GM12878 (cell line): ENCODE measurements around the gene OR2AG2. TPM values are rescaled to one million over a fixed set of nuclear protein-coding genes. Genes with fewer than 3 reads are reported as not detected.

Source experiments
- ATAC-seq: fragments of 200-7000 bp; cut with Tn5 transposase; 3 replicates; pipeline ENCODE4 v1.9.1; 2020; ENCODE audit warnings: mild to moderate bottlenecking, moderate library complexity
- BruUV-seq: library from RNA; stranded (reverse); fragments of 400-500 nt; replicated peaks from 2 replicates; lab custom pipeline; 2021; lab: Mats Ljungman, UMichigan
- CTCF ChIA-PET: fragments of 300-600 bp; sonication (Branson Sonifier 250); formaldehyde crosslinking; extraction: SDS; loops from one replicate; lab custom pipeline; 2021; ENCODE audit warnings: inconsistent platforms; lab: Yijun Ruan, JAX
- POLR2A ChIA-PET: fragments of 350-600 bp; formaldehyde crosslinking; extraction: SDS; loops from one replicate; lab custom pipeline; 2021; ENCODE audit warnings: inconsistent platforms; lab: Charles Lee
- RAD21 ChIA-PET: fragments of 300-600 bp; sonication (Branson Sonifier 250); formaldehyde crosslinking; loops from one replicate; lab custom pipeline; 2023; ENCODE audit warnings: antibody characterized with exemption; ENCODE audit not compliant: unreplicated experiment; lab: Charles Lee
- SMC1A ChIA-PET: fragments of 300-600 bp; sonication (Branson Sonifier 250); formaldehyde crosslinking; loops from one replicate; lab custom pipeline; 2023; ENCODE audit not compliant: unreplicated experiment, uncharacterized antibody; lab: Charles Lee
- DNase-seq: peaks from one replicate; pipeline ENCODE4 v3.0.0-alpha.2; 2011; ENCODE audit warnings: low read depth, low spot score
- FAIRE-seq: peaks from 3 replicates; lab custom pipeline; 2011; peaks lifted over from hg19 to GRCh38; lab: Jason Lieb, UNC
- H2AFZ ChIP-seq: 2 replicates; pipeline ENCODE4 v1.6.0; 2011; ENCODE audit warnings: low read depth, low read length, control low read depth; ENCODE audit not compliant: control insufficient read depth
- H3K27ac ChIP-seq: 2 replicates; pipeline ENCODE4 v1.5.1; 2011; ENCODE audit warnings: control low read depth; ENCODE audit not compliant: control insufficient read depth, insufficient read depth
- H3K27me3 ChIP-seq, 2 experiments: replicated peaks in 1 of 2; 2 replicates each; pipeline versions ENCODE4 v1.6.0 to v1.6.1; 2011; ENCODE audit warnings: low read length in 1 of 2; ENCODE audit not compliant: control insufficient read depth in 2 of 2, insufficient read depth in 2 of 2
- H3K36me3 ChIP-seq, 2 experiments: 2 replicates each; pipeline ENCODE4 v1.5.1; 2011; ENCODE audit warnings: low read length in 1 of 2; ENCODE audit not compliant: control insufficient read depth in 2 of 2, insufficient read depth in 2 of 2
- H3K4me1 ChIP-seq: 2 replicates; pipeline ENCODE4 v1.6.1; 2011; ENCODE audit warnings: mild to moderate bottlenecking, low read length, moderate library complexity, mixed read lengths; ENCODE audit not compliant: control insufficient read depth, insufficient read depth
- H3K4me2 ChIP-seq: 2 replicates; pipeline ENCODE4 v1.6.0; 2011; ENCODE audit warnings: control low read depth; ENCODE audit not compliant: control insufficient read depth, insufficient read depth
- H3K4me3 ChIP-seq: fragments of 200-600 bp; sonication (generic); 2 replicates; pipeline ENCODE4 v1.5.1; 2016
- H3K79me2 ChIP-seq: 2 replicates; pipeline ENCODE4 v1.6.0; 2011; ENCODE audit warnings: low read length; ENCODE audit not compliant: control insufficient read depth, insufficient read depth
- H3K9ac ChIP-seq: 2 replicates; pipeline ENCODE4 v1.8.0; 2011; ENCODE audit warnings: low read length, control low read depth, mixed read lengths; ENCODE audit not compliant: control insufficient read depth, insufficient read depth
- H3K9me3 ChIP-seq: replicated peaks from 3 replicates; pipeline ENCODE4 v1.5.1; 2011; ENCODE audit warnings: mild to moderate bottlenecking, low read length; ENCODE audit not compliant: control insufficient read depth, insufficient read depth
- H4K20me1 ChIP-seq: 2 replicates; pipeline ENCODE4 v1.6.0; 2011; ENCODE audit not compliant: control insufficient read depth, insufficient read depth
- BCL11A ChIP-seq: IDR thresholded peaks from 2 replicates; pipeline ENCODE4 v1.6.1; 2011; ENCODE audit warnings: low read depth, low read length
- CBX5 ChIP-seq: sonication (generic); IDR thresholded peaks from 2 replicates; pipeline ENCODE4 v1.6.1; 2016; ENCODE audit warnings: low read depth, moderate library complexity, mild to moderate bottlenecking, inconsistent platforms
- CHD1 ChIP-seq: IDR thresholded peaks from 2 replicates; pipeline ENCODE4 v1.6.1; 2012; ENCODE audit warnings: low read depth, low read length, improper control_type of control experiment
- FOXK2 ChIP-seq: fragments of 450-650 bp; IDR thresholded peaks from 2 replicates; pipeline ENCODE4 v1.6.1; 2017; ENCODE audit warnings: mild to moderate bottlenecking, moderate library complexity
- HCFC1 ChIP-seq: fragments of 150-350 bp; IDR thresholded peaks from 2 replicates; pipeline ENCODE4 v1.6.1; 2014; ENCODE audit warnings: low read length
- JUNB ChIP-seq: IDR thresholded peaks from 2 replicates; pipeline ENCODE4 v1.6.1; 2016; ENCODE audit warnings: antibody characterized with exemption, mild to moderate bottlenecking
- MEF2B ChIP-seq: fragments of 450-650 bp; IDR thresholded peaks from 2 replicates; pipeline ENCODE4 v1.6.1; 2018; ENCODE audit warnings: mild to moderate bottlenecking, moderate library complexity; ENCODE audit not compliant: partially characterized antibody, poor library complexity, severe bottlenecking
- NFXL1 ChIP-seq: fragments of 450-650 bp; IDR thresholded peaks from 2 replicates; pipeline ENCODE4 v1.6.1; 2017; ENCODE audit warnings: antibody characterized with exemption, mild to moderate bottlenecking, borderline replicate concordance
- NFYA ChIP-seq: IDR thresholded peaks from 2 replicates; pipeline ENCODE4 v1.6.1; 2011; ENCODE audit warnings: low read depth, mild to moderate bottlenecking, low read length, improper control_type of control experiment, borderline replicate concordance
- NFYB ChIP-seq: IDR thresholded peaks from 2 replicates; pipeline ENCODE4 v1.6.1; 2011; ENCODE audit warnings: low read depth, mild to moderate bottlenecking, low read length, improper control_type of control experiment, moderate library complexity; ENCODE audit not compliant: insufficient read depth
- POLR2AphosphoS2 ChIP-seq: IDR thresholded peaks from 2 replicates; pipeline ENCODE4 v1.6.1; 2011; ENCODE audit warnings: low read depth, mild to moderate bottlenecking, low read length, improper control_type of control experiment, moderate library complexity
- WGBS: methylation state at CpG from one replicate; pipeline ENCODE4 v1.1.6; 2016; ENCODE audit warnings: low lambda C conversion rate; ENCODE audit not compliant: insufficient replicate concordance, insufficient coverage; ENCODE audit errors: missing lambda C conversion rate; 5-methylcytosine and 5-hydroxymethylcytosine counted together
- in situ Hi-C: fragments of 300-500 bp; cut with MboI; formaldehyde crosslinking; loops from 9 replicates; pipeline ENCODE4 v1.14.3; 2018; ENCODE audit warnings: mixed read lengths
- intact Hi-C: fragments of 100-400 bp; cut with micrococcal nuclease; formaldehyde crosslinking; loops from one replicate; pipeline ENCODE4 v1.14.2; 2022; ENCODE audit not compliant: unreplicated experiment
- polyA plus RNA-seq, 11 experiments: library from polyadenylated mRNA; depleted of rRNA in 4 of 11; unstranded in 6 of 11; stranded (reverse) in 5 of 11; fragments of >200 nt; fragmentation: Nextera tagmentation in 4 of 11; fragmentation: Illumina TruSeq in 1 of 11; extraction: Ambion mirVana in 4 of 11; extraction: Trizol in 1 of 11; gene quantifications; 1 replicate in 1 of 11; 2 replicates in 10 of 11; pipeline versions ENCODE4 v1.2.1 to v1.2.3, GENCODE V29; 2011 to 2016; ENCODE audit warnings: inconsistent platforms in 2 of 11, missing spikeins in 2 of 11, low read depth in 1 of 11
- total RNA-seq, 4 experiments: library from RNA; depleted of rRNA in 3 of 4; stranded (reverse); fragments of >200 nt in 3 of 4; fragmentation: Illumina TruSeq in 1 of 4; extraction: Trizol in 1 of 4; gene quantifications; 2 replicates each; pipeline versions ENCODE4 v1.2.1 to v1.2.3, GENCODE V29; 2013 to 2021
- TF ChIP-seq, protein P1 (sequence below): fragments of 450-650 bp; formaldehyde crosslinking; IDR thresholded peaks from 2 replicates; pipeline ENCODE4 v1.4.0; 2020; ENCODE audit warnings: mild to moderate bottlenecking, moderate library complexity

The OR2AG2 gene
- total and polyA plus RNA-seq, 10 of the 15 experiments (the other 5 are each of a cell fraction or from before 2014, with no cell fraction given): 0.01 to 0.09 (median 0.07) TPM; not detected in 6

- in situ Hi-C loops (loop anchor here (10.0 kb wide), 1 partner anchor 1031 kb away; no protein-coding TSS in a partner anchor), intact Hi-C loops (no loop called here)
- POLR2A ChIA-PET: interaction anchor here (0.6 to 4.1 kb wide), 3 partner anchors 8 to 1467 kb away, joined by 3 to 28 read pairs (median 3); no protein-coding TSS in a partner anchor
- SMC1A ChIA-PET: interaction anchor here (4.5 to 18.2 kb wide), 2 partner anchors 14 to 18 kb away, joined by 23 to 420 read pairs; no protein-coding TSS in a partner anchor
- H3K36me3 ChIP-seq: peaks cover 0 to 12% of the 10 kb centered on the region in 2 experiments; a peak in 3 of 4 replicates
- H3K27ac ChIP-seq: no peak overlapping the region; the same call in 1 of the 2 replicates
- no TSS peak for BruUV-seq
- DNase-seq (no peak), ATAC-seq (peak; percentile 25), FAIRE-seq (no peak)
- H3K4me3 ChIP-seq: no peak overlapping the region
- no peaks in the 10 kb centered on the region for H3K27me3 ChIP-seq
- H3K4me1 ChIP-seq: peaks cover 23% of the 10 kb centered on the region
- CTCF ChIA-PET: interaction anchor here (1.4 to 15.6 kb wide), 3 partner anchors 18 to 357 kb away, joined by 3 to 728 read pairs (median 20); no protein-coding TSS in a partner anchor
- no peaks in the 10 kb centered on the region for H4K20me1 ChIP-seq
- RAD21 ChIA-PET: interaction anchor here (1.0 to 4.5 kb wide), 4 partner anchors 8 to 131 kb away, joined by 4 to 31 read pairs (median 4); partner anchors contain the start of gene ILK
- 29% methylated on average over 3 of the region's 3 CpGs for WGBS
- H3K9me3 ChIP-seq: peaks cover 6% of the 10 kb centered on the region; the same call in 2 of the 3 replicates
- TF ChIP-seq NFYA: no peak
- TF ChIP-seq CHD1: no peak
- TF ChIP-seq BCL11A: no peak
- 0 out of 2 replicates have a peak, but pooled peaks have one; percentile 7 for TF ChIP-seq JUNB
- TF ChIP-seq HCFC1: no peak
- peak overlapping the region; percentile 48; the same call in 1 of the 2 replicates for H3K4me2 ChIP-seq
- H3K79me2 ChIP-seq: peaks cover 28% of the 10 kb centered on the region
- H2AFZ ChIP-seq: no peak overlapping the region
- no peak overlapping the region for H3K9ac ChIP-seq
Observed at GRCh38 chr11:6735306-6735705, 36.5 kb downstream of the OR2AG2 start.

DNA sequence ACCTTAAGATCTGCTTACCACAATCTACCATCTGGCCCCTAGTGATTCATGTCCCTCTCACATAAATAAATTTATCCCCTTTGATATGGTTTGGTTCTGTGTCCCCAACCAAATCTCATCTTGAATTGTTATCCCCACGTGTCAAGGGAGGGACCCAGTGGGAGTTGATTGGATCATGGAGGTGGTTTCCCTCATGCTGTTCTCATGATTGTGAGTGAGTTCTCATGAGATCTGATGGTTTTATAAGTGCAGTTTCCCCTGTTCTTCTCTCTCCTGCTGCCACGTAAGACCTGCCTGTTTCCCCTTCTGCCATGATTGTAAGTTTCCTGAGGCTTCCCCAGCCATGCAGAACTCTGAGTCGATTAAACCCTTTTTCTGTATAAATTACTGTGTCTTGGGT lies 37.2 kb downstream of the OR2AG2 start:
- peaks cover 6% of the 10 kb centered on the region; the same call in 2 of the 3 replicates for H3K9me3 ChIP-seq
- in situ Hi-C loops (loop anchor here (10.0 kb wide), 1 partner anchor 1030 kb away; no protein-coding TSS in a partner anchor), intact Hi-C loops (no loop called here)
- H3K4me2 ChIP-seq: no peak overlapping the region
- RAD21 ChIA-PET: interaction anchor here (1.0 to 4.5 kb wide), 4 partner anchors 8 to 21 kb away, joined by 4 to 31 read pairs (median 4); no protein-coding TSS in a partner anchor
- no TSS peak for BruUV-seq
- SMC1A ChIA-PET: interaction anchor here (1.1 to 18.2 kb wide), 2 partner anchors 19 to 30 kb away, joined by 3 to 420 read pairs; no protein-coding TSS in a partner anchor
- POLR2A ChIA-PET: interaction anchor here (4.1 kb wide), 1 partner anchor 12 kb away, joined by 28 read pairs; no protein-coding TSS in a partner anchor
- peaks cover 23% of the 10 kb centered on the region for H3K4me1 ChIP-seq
- no peak overlapping the region for H3K9ac ChIP-seq
- no peaks in the 10 kb centered on the region for H3K27me3 ChIP-seq
- CTCF ChIA-PET: interaction anchor here (1.4 to 15.6 kb wide), 2 partner anchors 19 to 130 kb away, joined by 3 to 728 read pairs; no protein-coding TSS in a partner anchor
- peaks cover 0 to 12% of the 10 kb centered on the region in 2 experiments; a peak in 3 of 4 replicates for H3K36me3 ChIP-seq
- no peaks in the 10 kb centered on the region for H4K20me1 ChIP-seq
- no peak for FAIRE-seq
- ATAC-seq: no peak
- 29% methylated on average over 3 of the region's 3 CpGs for whole genome bisulfite sequencing
- H3K27ac ChIP-seq: 0 out of 2 replicates have a peak overlapping the region, but pooled peaks have one; percentile 4
- no peak for DNase-seq
- H3K4me3 ChIP-seq: no peak overlapping the region
- peaks cover 23% of the 10 kb centered on the region for H3K79me2 ChIP-seq
- TF ChIP-seq CBX5 (no peak), NFYB (0 out of 2 replicates have a peak, but pooled peaks have one; percentile 14), POLR2AphosphoS2 (no peak), NFXL1 (no peak), FOXK2 (no peak), MEF2B (peak; percentile 37)
- TF ChIP-seq, protein P1, sequence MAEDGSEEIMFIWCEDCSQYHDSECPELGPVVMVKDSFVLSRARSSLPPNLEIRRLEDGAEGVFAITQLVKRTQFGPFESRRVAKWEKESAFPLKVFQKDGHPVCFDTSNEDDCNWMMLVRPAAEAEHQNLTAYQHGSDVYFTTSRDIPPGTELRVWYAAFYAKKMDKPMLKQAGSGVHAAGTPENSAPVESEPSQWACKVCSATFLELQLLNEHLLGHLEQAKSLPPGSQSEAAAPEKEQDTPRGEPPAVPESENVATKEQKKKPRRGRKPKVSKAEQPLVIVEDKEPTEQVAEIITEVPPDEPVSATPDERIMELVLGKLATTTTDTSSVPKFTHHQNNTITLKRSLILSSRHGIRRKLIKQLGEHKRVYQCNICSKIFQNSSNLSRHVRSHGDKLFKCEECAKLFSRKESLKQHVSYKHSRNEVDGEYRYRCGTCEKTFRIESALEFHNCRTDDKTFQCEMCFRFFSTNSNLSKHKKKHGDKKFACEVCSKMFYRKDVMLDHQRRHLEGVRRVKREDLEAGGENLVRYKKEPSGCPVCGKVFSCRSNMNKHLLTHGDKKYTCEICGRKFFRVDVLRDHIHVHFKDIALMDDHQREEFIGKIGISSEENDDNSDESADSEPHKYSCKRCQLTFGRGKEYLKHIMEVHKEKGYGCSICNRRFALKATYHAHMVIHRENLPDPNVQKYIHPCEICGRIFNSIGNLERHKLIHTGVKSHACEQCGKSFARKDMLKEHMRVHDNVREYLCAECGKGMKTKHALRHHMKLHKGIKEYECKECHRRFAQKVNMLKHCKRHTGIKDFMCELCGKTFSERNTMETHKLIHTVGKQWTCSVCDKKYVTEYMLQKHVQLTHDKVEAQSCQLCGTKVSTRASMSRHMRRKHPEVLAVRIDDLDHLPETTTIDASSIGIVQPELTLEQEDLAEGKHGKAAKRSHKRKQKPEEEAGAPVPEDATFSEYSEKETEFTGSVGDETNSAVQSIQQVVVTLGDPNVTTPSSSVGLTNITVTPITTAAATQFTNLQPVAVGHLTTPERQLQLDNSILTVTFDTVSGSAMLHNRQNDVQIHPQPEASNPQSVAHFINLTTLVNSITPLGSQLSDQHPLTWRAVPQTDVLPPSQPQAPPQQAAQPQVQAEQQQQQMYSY: no peak
- TF ChIP-seq, all 136 proteins: peak for 2
- H2AFZ ChIP-seq: no peak overlapping the region
